HepG2 (cell line): ENCODE data around the gene FXYD6. TPM values are rescaled to one million over a fixed set of nuclear protein-coding genes. Genes with fewer than 3 reads are reported as not detected.

Experiments
- ATAC-seq: fragments of 200-7000 bp; cut with Tn5 transposase; 3 replicates; pipeline ENCODE4 v1.9.1; 2020; ENCODE audit warnings: mild to moderate bottlenecking, moderate library complexity
- BruUV-seq: library from RNA; stranded (reverse); fragments of 400-500 nt; replicated peaks from 2 replicates; lab custom pipeline; 2021; lab: Mats Ljungman, UMichigan
- CTCF ChIA-PET: fragments of 300-600 bp; formaldehyde crosslinking; extraction: SDS; loops from one replicate; lab custom pipeline; 2021; ENCODE audit warnings: low total read pairs, inconsistent platforms, low intra/inter-chr PET ratio; lab: Yijun Ruan, JAX
- POLR2A ChIA-PET: fragments of 350-600 bp; sonication (Branson Sonifier 250); formaldehyde crosslinking; loops from one replicate; lab custom pipeline; 2020; ENCODE audit warnings: antibody characterized with exemption, inconsistent platforms; lab: Yijun Ruan, JAX
- DNase-seq: peaks from one replicate; pipeline ENCODE4 v3.0.0-alpha.2; 2015; ENCODE audit warnings: low spot score
- FAIRE-seq: peaks from 3 replicates; lab custom pipeline; 2011; peaks lifted over from hg19 to GRCh38; lab: Jason Lieb, UNC
- H2AFZ ChIP-seq: one replicate; pipeline ENCODE4 v1.6.1; 2011; ENCODE audit warnings: low read length, inconsistent platforms
- H3K27ac ChIP-seq: fragments of 300-600 bp; 3 replicates; pipeline ENCODE4 v1.8.0; 2011; ENCODE audit warnings: mixed run types, mild to moderate bottlenecking, mixed read lengths, low read length, inconsistent platforms; ENCODE audit not compliant: insufficient read depth; ENCODE audit errors: extremely low read length
- H3K27me3 ChIP-seq, 2 experiments: fragments of 200-600 bp in 1 of 2; 2 replicates in 1 of 2; 3 replicates in 1 of 2; pipeline versions ENCODE4 v1.6.0 to v1.8.0; 2011; ENCODE audit warnings: low read length in 2 of 2, mild to moderate bottlenecking in 2 of 2, moderate library complexity in 2 of 2, inconsistent platforms in 1 of 2; ENCODE audit not compliant: insufficient read depth in 2 of 2, control insufficient read depth in 1 of 2
- H3K36me3 ChIP-seq, 2 experiments: fragments of 200-600 bp in 1 of 2; replicated peaks in 1 of 2; 2 replicates in 1 of 2; 3 replicates in 1 of 2; pipeline versions ENCODE4 v1.5.1 to v1.8.0; 2011; ENCODE audit warnings: low read length in 2 of 2, inconsistent platforms in 1 of 2; ENCODE audit not compliant: insufficient read depth in 2 of 2, control insufficient read depth in 1 of 2
- H3K4me1 ChIP-seq: 2 replicates; pipeline ENCODE4 v1.5.1; 2012; ENCODE audit warnings: low read length, inconsistent platforms; ENCODE audit not compliant: insufficient read depth
- H3K4me2 ChIP-seq: 2 replicates; pipeline ENCODE4 v1.6.0; 2011; ENCODE audit warnings: low read depth, low read length, inconsistent platforms
- H3K4me3 ChIP-seq, 3 experiments: fragments of 200-600 bp in 1 of 3; sonication (generic), shearing (Covaris generic) in 1 of 3; replicated peaks in 1 of 3; 2 replicates each; pipeline ENCODE4 v1.5.1; 2011 to 2016; ENCODE audit warnings: low read length in 3 of 3, inconsistent platforms in 2 of 3, low read depth in 2 of 3, mild to moderate bottlenecking in 2 of 3, control low read depth in 1 of 3, mixed read lengths in 1 of 3; ENCODE audit not compliant: insufficient read depth in 1 of 3
- H3K79me2 ChIP-seq: one replicate; pipeline ENCODE4 v1.6.1; 2011; ENCODE audit warnings: low read length, inconsistent platforms; ENCODE audit not compliant: insufficient read depth
- H3K9ac ChIP-seq: 2 replicates; pipeline ENCODE4 v1.6.0; 2011; ENCODE audit warnings: mild to moderate bottlenecking, low read depth, low read length, inconsistent platforms; ENCODE audit not compliant: insufficient read depth
- H3K9me3 ChIP-seq: 2 replicates; pipeline ENCODE4 v1.5.1; 2012; ENCODE audit warnings: mild to moderate bottlenecking, low read length
- H4K20me1 ChIP-seq: 2 replicates; pipeline ENCODE4 v1.6.0; 2011; ENCODE audit warnings: inconsistent platforms, mild to moderate bottlenecking, low read length, moderate library complexity; ENCODE audit not compliant: insufficient read depth
- AGO2 ChIP-seq: fragments of 200-400 bp; formaldehyde crosslinking; optimal IDR thresholded peaks from 2 replicates; pipeline ENCODE3; 2017; ENCODE audit warnings: mild to moderate bottlenecking, low read depth, low read length, moderate library complexity
- ARID2 ChIP-seq: sonication (generic); formaldehyde crosslinking; IDR thresholded peaks from 2 replicates; pipeline ENCODE4 v1.8.1; 2022; ENCODE audit warnings: mild to moderate bottlenecking, missing genetic modification reagents, borderline replicate concordance
- MBNL3 ChIP-seq: fragments of 250-450 bp; sonication (Bioruptor Pico); conservative IDR thresholded peaks from 2 replicates; pipeline ENCODE4 v1.8.0; 2022; ENCODE audit warnings: mild to moderate bottlenecking, inconsistent platforms
- RBFOX2 ChIP-seq: fragments of 200-400 bp; formaldehyde crosslinking; IDR thresholded peaks from 2 replicates; pipeline ENCODE4 v1.6.1; 2017; ENCODE audit warnings: low read depth, mild to moderate bottlenecking, low read length
- SMAD1 ChIP-seq: sonication (generic); formaldehyde crosslinking; IDR thresholded peaks from 2 replicates; pipeline ENCODE4 v1.4.0; 2020; ENCODE audit warnings: missing genetic modification reagents, low read depth, mild to moderate bottlenecking, borderline replicate concordance
- TCF7L2 ChIP-seq: IDR thresholded peaks from 2 replicates; pipeline ENCODE4 v1.6.1; 2011; ENCODE audit warnings: mild to moderate bottlenecking, low read depth, low read length, moderate library complexity
- WGBS: methylation state at CpG from one replicate; pipeline ENCODE4 v1.1.6; 2017; ENCODE audit warnings: low lambda C conversion rate; 5-methylcytosine and 5-hydroxymethylcytosine counted together
- in situ Hi-C: cut with HindIII; loops from 2 replicates; pipeline ENCODE4 v1.10.0; 2017; ENCODE audit warnings: low pct_unique_long_range_greater_than_20kb; ENCODE audit not compliant: extremely low pct_ligation_motif_present
- intact Hi-C: fragments of 100-400 bp; cut with micrococcal nuclease; formaldehyde crosslinking; loops from one replicate; pipeline ENCODE4 v1.10.0; 2022; ENCODE audit not compliant: unreplicated experiment
- polyA plus RNA-seq, 8 experiments: library from polyadenylated mRNA; depleted of rRNA in 3 of 8; stranded (reverse) in 7 of 8; unstranded in 1 of 8; fragments of >200 nt; fragmentation: Illumina TruSeq in 4 of 8; extraction: Trizol in 4 of 8; gene quantifications; 2 replicates each; pipeline versions ENCODE4 v1.2.1 to v1.2.3, GENCODE V29; 2011 to 2016; ENCODE audit warnings: low read depth in 4 of 8, missing spikeins in 1 of 8, mixed read lengths in 1 of 8; ENCODE audit not compliant: insufficient read depth in 1 of 8
- total RNA-seq, 5 experiments: library from RNA; depleted of rRNA; stranded (reverse); fragments of >200 nt; fragmentation: Illumina TruSeq; extraction: Trizol; gene quantifications; 2 replicates each; pipeline ENCODE4 v1.2.3, GENCODE V29; 2016; ENCODE audit warnings: low read depth in 1 of 5
- TF ChIP-seq, protein P1 (sequence below): sonication (generic); formaldehyde crosslinking; IDR thresholded peaks from 2 replicates; pipeline ENCODE4 v1.4.0; 2020; ENCODE audit warnings: mild to moderate bottlenecking, missing genetic modification reagents
- TF ChIP-seq, protein P2 (sequence below): sonication (generic); formaldehyde crosslinking; IDR thresholded peaks from 2 replicates; pipeline ENCODE4 v1.5.1; 2020; ENCODE audit warnings: missing genetic modification reagents, mild to moderate bottlenecking, borderline replicate concordance
- TF ChIP-seq, protein P3 (sequence below): IDR thresholded peaks from 2 replicates; pipeline ENCODE4 v1.6.1; 2016; ENCODE audit warnings: low read depth, control low read depth
- TF ChIP-seq, protein P4 (sequence below): IDR thresholded peaks from 2 replicates; pipeline ENCODE4 v1.6.1; 2016

The FXYD6 gene
- total and polyA plus RNA-seq, 2 of the 13 experiments (the other 11 are each of a cell fraction or from before 2014, with no cell fraction given), result not detected

DNA sequence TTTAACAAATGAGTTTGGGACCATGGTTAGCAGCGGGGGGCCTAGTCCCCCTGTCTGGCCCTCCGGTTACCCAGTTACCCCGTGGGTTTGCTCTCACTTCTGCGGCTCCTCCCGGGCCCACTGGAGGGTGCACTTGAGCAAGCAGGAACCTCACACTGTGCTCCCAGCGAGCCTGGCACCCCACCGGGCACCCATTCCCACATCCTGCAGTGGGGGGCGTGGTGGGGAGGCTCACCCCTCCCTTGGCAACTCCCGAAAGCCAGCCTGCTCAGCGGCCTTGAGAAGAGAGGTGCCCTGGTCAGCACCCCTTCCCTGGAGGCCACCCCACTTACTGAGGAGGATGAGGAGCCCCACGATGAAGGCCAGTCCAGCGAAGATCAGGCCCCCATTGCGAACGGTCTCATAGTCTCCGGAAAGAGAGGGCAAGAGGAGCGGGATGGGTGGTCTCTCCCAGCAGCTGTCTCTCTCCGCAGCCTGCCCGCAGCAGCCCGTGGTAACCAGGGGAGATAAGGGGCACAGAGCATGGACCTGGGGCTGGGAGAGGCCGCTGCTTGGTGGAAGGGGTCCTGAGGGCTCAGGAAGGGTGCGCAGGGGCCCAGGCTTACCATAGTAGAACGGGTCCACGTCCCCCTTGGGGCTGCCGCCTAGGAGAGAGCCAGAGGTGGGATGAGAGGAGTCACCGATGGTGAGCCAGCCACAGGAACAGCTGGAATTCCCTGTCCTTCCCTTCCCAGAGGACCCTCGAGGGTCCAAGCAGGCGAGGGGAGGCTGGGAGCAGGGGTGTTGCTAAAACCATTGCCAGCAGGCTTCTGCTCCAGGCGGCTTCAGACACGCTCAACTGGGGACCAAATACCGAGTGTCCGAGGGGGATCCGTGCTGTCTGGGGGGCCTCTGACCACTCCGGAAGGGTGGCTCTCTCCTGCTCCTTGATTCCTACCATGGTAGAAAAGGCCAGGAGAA is 54.1 kb downstream of the FXYD6 start (continued):
- TF ChIP-seq, protein P1, sequence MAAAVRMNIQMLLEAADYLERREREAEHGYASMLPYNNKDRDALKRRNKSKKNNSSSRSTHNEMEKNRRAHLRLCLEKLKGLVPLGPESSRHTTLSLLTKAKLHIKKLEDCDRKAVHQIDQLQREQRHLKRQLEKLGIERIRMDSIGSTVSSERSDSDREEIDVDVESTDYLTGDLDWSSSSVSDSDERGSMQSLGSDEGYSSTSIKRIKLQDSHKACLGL (CRISPR knock-in tag), result 0 out of 2 replicates have a peak, but pooled peaks have one; percentile 23

DNA sequence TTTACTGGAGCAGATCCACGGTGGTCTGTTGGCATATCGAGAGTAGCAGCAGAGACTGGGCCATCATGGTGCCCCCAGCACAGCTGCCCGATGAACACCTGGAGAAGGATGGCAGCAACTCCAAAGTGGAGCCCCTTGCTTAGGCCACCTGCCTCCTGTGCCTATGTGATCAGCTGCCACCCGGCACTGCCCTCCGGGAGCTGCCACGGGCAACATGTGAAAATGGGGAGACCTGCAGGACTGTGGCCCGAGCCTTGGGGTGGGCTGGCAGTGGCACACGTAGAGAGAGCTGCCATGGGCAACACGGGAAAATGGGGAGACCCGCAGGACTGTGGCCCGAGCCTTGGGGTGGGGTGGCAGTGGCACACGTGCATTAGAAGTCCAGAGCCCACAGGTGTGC is 55.0 kb downstream of the FXYD6 start:
- DNase-seq, result no peak
- no TSS peak for BruUV-seq
- intact Hi-C loops, result no loop called here

DNA sequence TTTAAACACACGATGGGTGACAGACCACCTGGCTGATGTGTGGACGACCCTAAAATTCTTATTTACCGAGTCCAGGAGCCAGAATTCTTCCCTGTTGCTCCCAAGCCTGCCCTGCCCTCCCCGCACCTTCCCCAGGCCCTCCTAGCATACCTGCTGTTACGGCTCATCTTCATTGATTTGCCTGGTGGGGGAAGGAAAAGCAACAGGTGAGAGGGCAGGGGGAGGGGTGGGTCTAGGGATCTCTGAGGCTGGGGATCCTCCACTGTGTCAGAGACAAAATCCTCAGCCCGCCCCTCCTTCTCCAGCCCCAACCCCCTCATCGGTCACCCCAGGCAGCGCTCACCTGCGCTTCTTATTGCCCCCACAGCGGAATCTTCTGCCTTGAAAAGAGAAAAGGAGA is 55.9 kb downstream of the FXYD6 start:
- CTCF ChIA-PET, result no interaction called here
- H3K27me3 ChIP-seq, result peaks cover 0 to 11% of the 10 kb centered on the region in 2 experiments; a peak in 1 of 5 replicates
- no peak overlapping the region for H3K9ac ChIP-seq
- no peaks in the 10 kb centered on the region for H3K36me3 ChIP-seq
- POLR2A ChIA-PET, result no interaction called here
- no peak for DNase-seq
- FAIRE-seq, result no peak
- H3K27ac ChIP-seq, result no peak overlapping the region
- 81% methylated on average over 10 of the region's 10 CpGs for WGBS
- in situ Hi-C loops (loop anchor here (5.0 kb wide), 1 partner anchor 127 kb away; no protein-coding TSS in a partner anchor), intact Hi-C loops (no loop called here)
- no peak overlapping the region for H3K4me2 ChIP-seq
- peaks cover 13% of the 10 kb centered on the region for H3K79me2 ChIP-seq
- no peak overlapping the region for H2AFZ ChIP-seq
- H4K20me1 ChIP-seq, result no peaks in the 10 kb centered on the region
- no peak overlapping the region for H3K4me3 ChIP-seq
- ATAC-seq, result no peak
- no TSS peak for BruUV-seq
- H3K4me1 ChIP-seq, result peaks cover 87% of the 10 kb centered on the region
- H3K9me3 ChIP-seq, result no peaks in the 10 kb centered on the region
- peak; percentile 45; the same call in 1 of the 2 replicates for TF ChIP-seq RBFOX2
- TF ChIP-seq, protein P2, sequence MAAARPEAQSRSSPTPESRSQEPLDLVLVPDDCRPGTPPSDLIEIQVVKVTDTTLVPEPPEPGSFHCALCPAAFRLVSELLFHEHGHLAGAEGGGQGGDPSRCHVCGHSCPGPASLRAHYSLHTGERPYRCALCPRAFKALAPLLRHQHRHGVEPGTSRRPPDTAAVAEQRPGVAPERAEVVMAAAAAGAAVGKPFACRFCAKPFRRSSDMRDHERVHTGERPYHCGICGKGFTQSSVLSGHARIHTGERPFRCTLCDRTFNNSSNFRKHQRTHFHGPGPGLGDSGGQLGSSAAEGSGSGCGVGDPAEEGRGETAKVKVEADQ, result no peak
- TF ChIP-seq SMAD1 (CRISPR knock-in tag), result no peak
- no peak for TF ChIP-seq MBNL3 (CRISPR knock-in tag)
- TF ChIP-seq, protein P3, sequence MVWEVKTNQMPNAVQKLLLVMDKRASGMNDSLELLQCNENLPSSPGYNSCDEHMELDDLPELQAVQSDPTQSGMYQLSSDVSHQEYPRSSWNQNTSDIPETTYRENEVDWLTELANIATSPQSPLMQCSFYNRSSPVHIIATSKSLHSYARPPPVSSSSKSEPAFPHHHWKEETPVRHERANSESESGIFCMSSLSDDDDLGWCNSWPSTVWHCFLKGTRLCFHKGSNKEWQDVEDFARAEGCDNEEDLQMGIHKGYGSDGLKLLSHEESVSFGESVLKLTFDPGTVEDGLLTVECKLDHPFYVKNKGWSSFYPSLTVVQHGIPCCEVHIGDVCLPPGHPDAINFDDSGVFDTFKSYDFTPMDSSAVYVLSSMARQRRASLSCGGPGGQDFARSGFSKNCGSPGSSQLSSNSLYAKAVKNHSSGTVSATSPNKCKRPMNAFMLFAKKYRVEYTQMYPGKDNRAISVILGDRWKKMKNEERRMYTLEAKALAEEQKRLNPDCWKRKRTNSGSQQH, result no peak
- no peak for TF ChIP-seq TCF7L2
- TF ChIP-seq, protein P4, sequence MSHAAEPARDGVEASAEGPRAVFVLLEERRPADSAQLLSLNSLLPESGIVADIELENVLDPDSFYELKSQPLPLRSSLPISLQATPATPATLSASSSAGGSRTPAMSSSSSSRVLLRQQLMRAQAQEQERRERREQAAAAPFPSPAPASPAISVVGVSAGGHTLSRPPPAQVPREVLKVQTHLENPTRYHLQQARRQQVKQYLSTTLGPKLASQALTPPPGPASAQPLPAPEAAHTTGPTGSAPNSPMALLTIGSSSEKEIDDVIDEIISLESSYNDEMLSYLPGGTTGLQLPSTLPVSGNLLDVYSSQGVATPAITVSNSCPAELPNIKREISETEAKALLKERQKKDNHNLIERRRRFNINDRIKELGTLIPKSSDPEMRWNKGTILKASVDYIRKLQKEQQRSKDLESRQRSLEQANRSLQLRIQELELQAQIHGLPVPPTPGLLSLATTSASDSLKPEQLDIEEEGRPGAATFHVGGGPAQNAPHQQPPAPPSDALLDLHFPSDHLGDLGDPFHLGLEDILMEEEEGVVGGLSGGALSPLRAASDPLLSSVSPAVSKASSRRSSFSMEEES (CRISPR knock-in tag), result no peak

More for the DNA sequence above, 55.0 kb downstream of the FXYD6 start:
- ChIA-PET CTCF (interaction anchor here (1.0 kb wide), 1 partner anchor 125 kb away, joined by 3 read pairs; no protein-coding TSS in a partner anchor), POLR2A (no interaction called here)
- peaks cover 87% of the 10 kb centered on the region for H3K4me1 ChIP-seq
- no peak for TF ChIP-seq ARID2
- TF ChIP-seq RBFOX2, result peak; percentile 65; the same call in 1 of the 2 replicates
- TF ChIP-seq AGO2, result peak; percentile 65
- no peaks in the 10 kb centered on the region for H3K36me3 ChIP-seq
- in situ Hi-C loops, result loop anchor here (5.0 kb wide), 1 partner anchor 126 kb away; no protein-coding TSS in a partner anchor
- no peaks in the 10 kb centered on the region for H3K9me3 ChIP-seq
- H3K4me3 ChIP-seq, result no peak overlapping the region
- H3K4me2 ChIP-seq, result no peak overlapping the region
- 59% methylated on average over 4 of the region's 12 CpGs for WGBS
- H3K27ac ChIP-seq, result no peak overlapping the region
- no peaks in the 10 kb centered on the region for H4K20me1 ChIP-seq
- H3K9ac ChIP-seq, result no peak overlapping the region
- peaks cover 13% of the 10 kb centered on the region for H3K79me2 ChIP-seq
- H3K27me3 ChIP-seq, result peaks cover 0 to 6% of the 10 kb centered on the region in 2 experiments; a peak in 1 of 5 replicates
- ATAC-seq (no peak), FAIRE-seq (no peak)
- no peak overlapping the region for H2AFZ ChIP-seq
